Measurements from ENCODE around the gene ADAMTS14.

ADAMTS14 gene

DNA sequence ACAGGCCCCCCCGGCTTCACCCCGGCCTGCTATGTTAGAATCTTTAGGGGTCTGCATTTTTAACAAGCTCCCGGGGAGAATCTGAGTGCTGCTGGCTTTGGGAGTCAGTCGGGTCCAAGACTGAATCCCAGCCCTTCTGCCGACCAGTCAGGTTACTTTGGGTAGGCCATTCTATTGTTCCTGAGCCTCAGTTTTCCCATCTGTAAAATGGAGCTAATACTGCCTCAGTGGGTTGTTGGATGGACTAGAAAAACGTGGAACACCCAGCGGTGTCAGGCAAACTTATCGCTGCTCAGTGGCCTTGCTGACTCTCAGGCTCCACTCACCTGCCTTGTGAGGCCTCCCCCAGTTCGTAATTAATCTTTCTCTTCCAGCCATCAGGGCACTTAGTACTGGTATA is 101.2 kb downstream of the ADAMTS14 start:
- TF ChIP-seq RARB (CRISPR knock-in tag; IDR thresholded peaks at IDR 0.05) (no peak), ZNF8 (CRISPR knock-in tag; IDR thresholded peaks at IDR 0.05) (no peak), PPARA (CRISPR knock-in tag; IDR thresholded peaks at IDR 0.05; ENCODE audit: borderline replicate concordance) (no peak), ZFP3 (CRISPR knock-in tag; IDR thresholded peaks at IDR 0.05) (no peak), BACH2 (CRISPR knock-in tag; IDR thresholded peaks at IDR 0.05; ENCODE audit: borderline replicate concordance) (no peak)
- TF ChIP-seq, protein P1, sequence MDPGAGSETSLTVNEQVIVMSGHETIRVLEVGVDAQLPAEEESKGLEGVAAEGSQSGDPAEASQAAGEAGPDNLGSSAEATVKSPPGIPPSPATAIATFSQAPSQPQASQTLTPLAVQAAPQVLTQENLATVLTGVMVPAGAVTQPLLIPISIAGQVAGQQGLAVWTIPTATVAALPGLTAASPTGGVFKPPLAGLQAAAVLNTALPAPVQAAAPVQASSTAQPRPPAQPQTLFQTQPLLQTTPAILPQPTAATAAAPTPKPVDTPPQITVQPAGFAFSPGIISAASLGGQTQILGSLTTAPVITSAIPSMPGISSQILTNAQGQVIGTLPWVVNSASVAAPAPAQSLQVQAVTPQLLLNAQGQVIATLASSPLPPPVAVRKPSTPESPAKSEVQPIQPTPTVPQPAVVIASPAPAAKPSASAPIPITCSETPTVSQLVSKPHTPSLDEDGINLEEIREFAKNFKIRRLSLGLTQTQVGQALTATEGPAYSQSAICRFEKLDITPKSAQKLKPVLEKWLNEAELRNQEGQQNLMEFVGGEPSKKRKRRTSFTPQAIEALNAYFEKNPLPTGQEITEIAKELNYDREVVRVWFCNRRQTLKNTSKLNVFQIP (CRISPR knock-in tag; IDR thresholded peaks at IDR 0.05; ENCODE audit: borderline replicate concordance, low read depth) = no peak
- ATAC-seq = no peak

DNA sequence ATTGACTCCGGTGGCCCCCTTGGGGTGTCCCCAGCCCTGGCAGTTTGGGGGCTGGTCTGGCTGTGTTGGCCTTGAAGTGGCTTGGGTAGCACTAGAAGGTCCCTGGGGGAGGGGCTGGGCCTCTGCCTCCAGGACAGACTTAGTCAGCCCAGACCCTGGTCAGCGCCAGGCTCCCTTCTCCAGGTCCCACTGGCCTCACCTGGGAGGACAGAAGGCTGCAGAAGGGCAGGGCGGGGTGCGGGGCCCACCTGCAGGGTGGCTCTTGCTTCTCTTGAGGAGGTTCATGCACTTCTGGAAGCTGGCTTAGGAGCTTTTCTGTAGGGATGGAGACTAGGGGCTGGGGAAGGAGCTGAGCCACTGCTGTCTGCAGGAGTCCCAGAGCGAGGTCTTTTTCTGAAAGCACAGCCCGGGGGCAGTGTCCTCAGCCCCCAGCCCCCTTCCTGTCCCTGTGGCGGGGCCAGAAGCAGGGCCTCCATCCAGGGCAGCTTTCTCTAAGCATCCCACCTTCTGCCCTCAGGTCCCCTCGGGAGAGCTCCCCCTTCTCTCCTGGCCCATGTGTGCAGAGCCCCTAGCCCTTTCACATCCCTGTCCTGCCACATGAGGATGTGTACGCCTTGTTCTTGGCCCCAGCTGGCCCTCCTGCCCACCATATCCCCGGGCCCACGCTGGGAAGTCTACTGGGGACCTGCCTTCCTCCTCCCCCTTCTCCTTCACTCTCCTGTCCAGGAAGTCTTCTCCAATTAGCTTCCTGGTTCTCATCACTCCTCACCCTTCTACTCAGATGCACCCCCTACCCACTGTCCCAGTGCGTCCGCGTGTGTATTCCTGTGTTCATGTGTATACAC is 101.9 kb downstream of the ADAMTS14 start:
- TF ChIP-seq ZNF8 (CRISPR knock-in tag; IDR thresholded peaks at IDR 0.05) = no peak
- TF ChIP-seq ISL1 (CRISPR knock-in tag; IDR thresholded peaks at IDR 0.05) = no peak
- TF ChIP-seq TOX (CRISPR knock-in tag; IDR thresholded peaks at IDR 0.05; ENCODE audit: borderline replicate concordance) = no peak
- no peak for TF ChIP-seq CSDC2 (CRISPR knock-in tag; IDR thresholded peaks at IDR 0.05)
- no peak for TF ChIP-seq OSR1 (CRISPR knock-in tag; IDR thresholded peaks at IDR 0.05)
- no peak for ATAC-seq

DNA sequence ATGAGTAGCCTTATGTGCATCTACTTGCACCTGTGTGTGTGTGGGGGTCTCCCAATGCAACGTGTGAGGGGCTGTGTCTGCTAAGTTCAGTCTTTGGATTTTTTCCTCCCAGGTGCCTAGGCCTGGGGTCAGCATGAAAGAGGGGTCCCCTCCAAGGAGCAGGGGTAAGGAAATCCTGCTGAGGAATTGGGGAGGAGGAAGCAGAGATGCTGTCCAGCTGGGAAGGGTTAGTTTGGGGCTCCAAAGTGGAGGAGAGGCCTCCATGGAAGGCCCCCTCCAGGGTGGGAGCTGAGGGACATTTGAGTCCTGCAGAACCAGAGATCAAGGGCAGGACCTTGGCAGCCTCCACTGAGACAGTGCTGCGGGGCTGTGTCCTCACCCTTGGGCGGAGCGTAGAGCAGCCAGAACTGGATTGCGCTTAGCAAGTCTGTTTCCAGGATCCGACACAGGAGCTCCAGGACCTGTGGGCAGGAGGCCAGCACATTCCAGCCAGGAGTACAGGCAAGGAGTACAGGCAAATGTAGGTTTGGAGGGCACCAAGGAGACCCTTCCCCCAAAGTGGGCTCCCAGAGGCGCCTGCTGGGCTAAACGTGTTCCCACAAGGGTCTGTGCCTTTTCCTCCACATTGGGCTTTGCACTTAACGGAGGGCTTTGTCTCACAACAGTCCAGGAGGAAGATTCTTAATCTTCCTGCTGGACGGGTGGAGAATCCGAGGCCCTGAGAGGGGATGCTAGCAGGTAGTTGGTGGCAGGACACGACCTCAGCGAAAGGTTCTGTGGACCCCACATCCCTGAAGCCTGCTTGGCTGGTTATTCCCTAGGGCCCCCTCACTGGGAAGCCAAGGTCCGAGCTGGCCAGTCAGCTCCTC is 102.7 kb downstream of the ADAMTS14 start:
- TF ChIP-seq TCF4 (CRISPR knock-in tag; IDR thresholded peaks at IDR 0.05; ENCODE audit: borderline replicate concordance) (no peak), BACH2 (CRISPR knock-in tag; IDR thresholded peaks at IDR 0.05; ENCODE audit: borderline replicate concordance) (no peak), ZC3H10 (CRISPR knock-in tag; IDR thresholded peaks at IDR 0.05) (no peak), CSDC2 (CRISPR knock-in tag; IDR thresholded peaks at IDR 0.05) (no peak), GLIS3 (CRISPR knock-in tag; IDR thresholded peaks at IDR 0.05) (no peak)
- TF ChIP-seq, protein P2, sequence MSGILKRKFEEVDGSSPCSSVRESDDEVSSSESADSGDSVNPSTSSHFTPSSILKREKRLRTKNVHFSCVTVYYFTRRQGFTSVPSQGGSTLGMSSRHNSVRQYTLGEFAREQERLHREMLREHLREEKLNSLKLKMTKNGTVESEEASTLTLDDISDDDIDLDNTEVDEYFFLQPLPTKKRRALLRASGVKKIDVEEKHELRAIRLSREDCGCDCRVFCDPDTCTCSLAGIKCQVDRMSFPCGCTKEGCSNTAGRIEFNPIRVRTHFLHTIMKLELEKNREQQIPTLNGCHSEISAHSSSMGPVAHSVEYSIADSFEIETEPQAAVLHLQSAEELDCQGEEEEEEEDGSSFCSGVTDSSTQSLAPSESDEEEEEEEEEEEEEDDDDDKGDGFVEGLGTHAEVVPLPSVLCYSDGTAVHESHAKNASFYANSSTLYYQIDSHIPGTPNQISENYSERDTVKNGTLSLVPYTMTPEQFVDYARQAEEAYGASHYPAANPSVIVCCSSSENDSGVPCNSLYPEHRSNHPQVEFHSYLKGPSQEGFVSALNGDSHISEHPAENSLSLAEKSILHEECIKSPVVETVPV (CRISPR knock-in tag; IDR thresholded peaks at IDR 0.05) = no peak
- TF ChIP-seq, protein P3, sequence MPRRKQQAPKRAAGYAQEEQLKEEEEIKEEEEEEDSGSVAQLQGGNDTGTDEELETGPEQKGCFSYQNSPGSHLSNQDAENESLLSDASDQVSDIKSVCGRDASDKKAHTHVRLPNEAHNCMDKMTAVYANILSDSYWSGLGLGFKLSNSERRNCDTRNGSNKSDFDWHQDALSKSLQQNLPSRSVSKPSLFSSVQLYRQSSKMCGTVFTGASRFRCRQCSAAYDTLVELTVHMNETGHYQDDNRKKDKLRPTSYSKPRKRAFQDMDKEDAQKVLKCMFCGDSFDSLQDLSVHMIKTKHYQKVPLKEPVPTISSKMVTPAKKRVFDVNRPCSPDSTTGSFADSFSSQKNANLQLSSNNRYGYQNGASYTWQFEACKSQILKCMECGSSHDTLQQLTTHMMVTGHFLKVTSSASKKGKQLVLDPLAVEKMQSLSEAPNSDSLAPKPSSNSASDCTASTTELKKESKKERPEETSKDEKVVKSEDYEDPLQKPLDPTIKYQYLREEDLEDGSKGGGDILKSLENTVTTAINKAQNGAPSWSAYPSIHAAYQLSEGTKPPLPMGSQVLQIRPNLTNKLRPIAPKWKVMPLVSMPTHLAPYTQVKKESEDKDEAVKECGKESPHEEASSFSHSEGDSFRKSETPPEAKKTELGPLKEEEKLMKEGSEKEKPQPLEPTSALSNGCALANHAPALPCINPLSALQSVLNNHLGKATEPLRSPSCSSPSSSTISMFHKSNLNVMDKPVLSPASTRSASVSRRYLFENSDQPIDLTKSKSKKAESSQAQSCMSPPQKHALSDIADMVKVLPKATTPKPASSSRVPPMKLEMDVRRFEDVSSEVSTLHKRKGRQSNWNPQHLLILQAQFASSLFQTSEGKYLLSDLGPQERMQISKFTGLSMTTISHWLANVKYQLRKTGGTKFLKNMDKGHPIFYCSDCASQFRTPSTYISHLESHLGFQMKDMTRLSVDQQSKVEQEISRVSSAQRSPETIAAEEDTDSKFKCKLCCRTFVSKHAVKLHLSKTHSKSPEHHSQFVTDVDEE (CRISPR knock-in tag; IDR thresholded peaks at IDR 0.05) = no peak
- no peak for ATAC-seq

DNA sequence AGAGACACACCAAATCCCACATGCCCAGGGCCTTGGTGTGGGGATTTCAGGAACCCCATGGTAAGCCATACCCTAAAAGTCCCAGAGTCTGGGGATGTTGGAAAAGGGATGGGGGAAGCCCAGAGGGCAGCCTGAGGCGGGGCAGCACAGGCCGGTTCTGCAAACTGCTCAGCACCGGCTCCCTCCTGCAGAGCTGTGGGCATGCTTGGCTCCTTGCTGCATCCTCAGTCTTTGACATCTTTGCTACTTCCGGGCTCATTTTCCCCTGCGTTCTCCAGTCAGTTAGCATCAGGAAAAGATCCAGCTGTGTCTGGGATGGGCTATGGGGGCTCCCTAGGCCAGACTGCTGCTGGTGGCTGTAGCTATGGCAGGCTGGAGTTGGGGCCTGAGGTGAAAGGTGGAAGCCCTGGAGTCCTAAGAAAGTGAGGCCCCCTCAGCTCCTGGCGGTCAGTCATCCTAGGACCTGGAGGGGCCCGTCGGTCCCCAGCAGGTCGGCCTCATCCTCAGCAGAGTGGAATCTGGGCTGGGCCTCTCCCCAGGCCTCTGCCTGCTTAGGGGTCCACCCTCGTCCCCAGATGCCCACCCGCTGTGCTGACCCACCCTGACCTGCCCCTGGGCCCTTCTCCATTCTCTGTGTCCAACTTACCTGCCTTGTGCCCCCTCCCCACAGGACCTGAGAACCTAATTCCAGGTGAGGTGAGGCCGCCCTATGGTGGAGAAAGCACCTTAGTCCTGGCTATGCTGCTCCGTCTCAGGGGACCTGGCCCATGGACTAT is 103.6 kb downstream of the ADAMTS14 start:
- no peak for TF ChIP-seq ZNF565 (CRISPR knock-in tag; conservative IDR thresholded peaks at IDR 0.05; ENCODE audit: low read depth)
- no peak for ATAC-seq

DNA sequence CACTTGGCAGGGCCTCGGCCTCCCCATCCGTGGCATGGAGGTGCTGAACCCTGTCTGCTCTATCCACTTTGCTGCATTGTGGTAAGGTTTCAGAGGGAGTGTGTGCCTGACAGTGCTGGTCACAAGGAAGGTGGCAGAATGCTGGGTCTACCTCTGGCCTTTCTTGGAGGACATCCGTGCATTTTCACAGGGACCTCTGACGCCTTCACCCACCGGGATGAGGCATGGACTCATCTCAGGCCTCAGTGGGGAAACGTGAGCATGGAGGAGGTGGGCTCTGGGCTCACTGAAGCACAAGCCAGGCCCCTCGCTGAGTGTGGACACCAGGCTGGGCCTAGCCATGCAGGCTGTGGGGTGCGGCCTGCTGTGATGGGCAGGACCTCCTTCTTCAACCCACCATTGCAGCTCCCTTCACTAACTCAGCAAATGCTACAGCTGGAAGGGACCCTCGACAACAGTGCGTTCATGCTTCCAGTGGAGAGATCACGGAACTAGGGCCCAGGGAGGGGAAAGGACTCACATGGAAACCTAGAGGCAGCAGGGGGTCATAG is 104.2 kb downstream of the ADAMTS14 start:
- no peak for ATAC-seq
- TF ChIP-seq ZC3H10 (CRISPR knock-in tag; IDR thresholded peaks at IDR 0.05) (no peak), ZNF565 (CRISPR knock-in tag; conservative IDR thresholded peaks at IDR 0.05; ENCODE audit: low read depth) (no peak), ZFP30 (CRISPR knock-in tag; IDR thresholded peaks at IDR 0.05) (no peak), TOX (CRISPR knock-in tag; IDR thresholded peaks at IDR 0.05; ENCODE audit: borderline replicate concordance) (no peak)
- TF ChIP-seq, protein P2 (CRISPR knock-in tag; IDR thresholded peaks at IDR 0.05) = no peak

All from SK-N-SH treated with all-trans-retinoic acid at 6 μM for 48 hours (cell line).